B cell (primary cell): ENCODE results near the gene TYROBP.

ENCODE experiments used
- EZH2 ChIP-seq: IDR thresholded peaks from 2 replicates; pipeline ENCODE4 v1.6.1; 2012; ENCODE audit warnings: borderline replicate concordance, low read depth, mild to moderate bottlenecking, moderate library complexity, low read length; ENCODE audit not compliant: insufficient read depth, poor library complexity, severe bottlenecking
- TF ChIP-seq, protein P1 (sequence below): fragments of 200-600 bp; IDR thresholded peaks from one replicate; pipeline ENCODE4 v1.8.0; 2022; ENCODE audit warnings: antibody characterized with exemption, mild to moderate bottlenecking

DNA sequence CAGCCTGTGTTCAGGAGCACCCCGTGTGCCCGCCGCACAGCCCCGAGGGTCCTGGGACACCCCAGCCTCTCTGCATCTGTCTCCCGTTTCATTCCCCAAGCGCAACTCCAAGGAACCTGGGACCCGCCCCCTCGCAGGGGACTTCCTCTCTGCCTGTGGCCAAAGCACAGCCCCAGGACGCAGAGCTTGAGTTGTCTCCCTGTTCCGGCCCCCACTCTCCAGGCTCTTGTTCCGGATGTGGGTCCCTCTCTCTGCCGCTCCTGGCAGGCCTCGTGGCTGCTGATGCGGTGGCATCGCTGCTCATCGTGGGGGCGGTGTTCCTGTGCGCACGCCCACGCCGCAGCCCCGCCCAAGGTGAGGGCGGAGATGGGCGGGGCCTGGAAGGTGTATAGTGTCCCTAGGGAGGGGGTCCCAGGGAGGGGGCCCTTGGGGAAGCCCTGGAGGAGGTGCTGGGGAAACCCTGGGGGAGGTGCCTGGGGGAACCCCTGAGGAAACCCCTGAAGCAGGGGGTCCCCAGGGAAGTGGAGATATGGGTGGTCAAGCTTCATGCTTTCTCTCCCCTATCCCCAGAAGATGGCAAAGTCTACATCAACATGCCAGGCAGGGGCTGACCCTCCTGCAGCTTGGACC, 4.4 kb downstream of the TYROBP start:
- TF ChIP-seq, protein P1, sequence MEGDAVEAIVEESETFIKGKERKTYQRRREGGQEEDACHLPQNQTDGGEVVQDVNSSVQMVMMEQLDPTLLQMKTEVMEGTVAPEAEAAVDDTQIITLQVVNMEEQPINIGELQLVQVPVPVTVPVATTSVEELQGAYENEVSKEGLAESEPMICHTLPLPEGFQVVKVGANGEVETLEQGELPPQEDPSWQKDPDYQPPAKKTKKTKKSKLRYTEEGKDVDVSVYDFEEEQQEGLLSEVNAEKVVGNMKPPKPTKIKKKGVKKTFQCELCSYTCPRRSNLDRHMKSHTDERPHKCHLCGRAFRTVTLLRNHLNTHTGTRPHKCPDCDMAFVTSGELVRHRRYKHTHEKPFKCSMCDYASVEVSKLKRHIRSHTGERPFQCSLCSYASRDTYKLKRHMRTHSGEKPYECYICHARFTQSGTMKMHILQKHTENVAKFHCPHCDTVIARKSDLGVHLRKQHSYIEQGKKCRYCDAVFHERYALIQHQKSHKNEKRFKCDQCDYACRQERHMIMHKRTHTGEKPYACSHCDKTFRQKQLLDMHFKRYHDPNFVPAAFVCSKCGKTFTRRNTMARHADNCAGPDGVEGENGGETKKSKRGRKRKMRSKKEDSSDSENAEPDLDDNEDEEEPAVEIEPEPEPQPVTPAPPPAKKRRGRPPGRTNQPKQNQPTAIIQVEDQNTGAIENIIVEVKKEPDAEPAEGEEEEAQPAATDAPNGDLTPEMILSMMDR: no peak
- no peak for TF ChIP-seq EZH2
